Activated CD4-positive, CD25-positive, alpha-beta regulatory T cell treated with anti-CD3 and anti-CD28 coated beads, Interleukin-2, amount 50 U/mL, for 16 hours (primary cell): ENCODE measurements around the gene PRCC.

Source experiments
- DNase-seq: peaks from one replicate; pipeline ENCODE4 v3.0.0-alpha.2; 2020; ENCODE audit warnings: low read depth, low spot score

PRCC gene

DNA sequence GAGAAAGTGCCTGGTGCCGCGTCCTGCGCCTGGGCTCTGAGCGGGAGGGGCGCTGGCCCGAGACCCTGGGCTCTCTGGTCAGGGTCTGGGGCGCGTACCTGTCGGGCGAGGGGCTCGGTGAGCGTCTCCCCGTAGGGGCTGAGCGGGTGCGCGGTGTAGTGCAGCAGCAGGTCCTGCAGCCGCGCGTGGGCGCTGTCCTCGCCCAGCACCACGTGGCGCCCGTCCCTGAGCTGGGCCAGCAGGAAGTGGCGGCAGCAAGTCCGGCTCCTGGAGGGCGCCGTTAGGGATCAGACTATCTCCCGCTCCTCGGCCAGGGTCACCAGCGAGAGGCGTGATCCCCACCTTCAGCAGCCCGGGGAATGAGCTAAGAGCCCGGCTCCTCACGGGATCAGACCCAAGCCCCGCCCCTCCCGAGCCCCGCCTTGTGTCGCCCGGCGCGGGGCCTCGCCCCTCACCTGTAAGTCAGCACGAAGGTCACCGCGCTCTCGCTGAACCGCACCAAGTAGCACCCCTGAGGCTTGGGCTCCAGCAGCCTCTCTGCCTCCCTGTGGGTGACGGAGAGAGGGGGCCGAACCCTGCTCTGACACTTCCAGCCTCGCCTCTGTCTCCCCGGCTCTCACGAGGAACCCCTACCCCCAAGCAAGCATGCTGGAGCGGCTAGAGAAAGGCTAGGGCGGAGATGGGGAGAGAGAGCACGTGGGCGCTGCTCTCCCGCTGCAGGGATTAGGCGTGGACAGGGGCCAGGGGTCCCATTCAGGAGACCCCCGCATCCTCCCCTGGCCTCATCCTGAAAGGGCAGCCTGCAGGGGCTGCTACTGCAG, 46.6 kb downstream of the PRCC start:
- DNase-seq: peak; percentile 44

GRCh38 chr1:156814571-156815260, 47.4 kb downstream of the PRCC start:
- DNase-seq: no peak

DNA sequence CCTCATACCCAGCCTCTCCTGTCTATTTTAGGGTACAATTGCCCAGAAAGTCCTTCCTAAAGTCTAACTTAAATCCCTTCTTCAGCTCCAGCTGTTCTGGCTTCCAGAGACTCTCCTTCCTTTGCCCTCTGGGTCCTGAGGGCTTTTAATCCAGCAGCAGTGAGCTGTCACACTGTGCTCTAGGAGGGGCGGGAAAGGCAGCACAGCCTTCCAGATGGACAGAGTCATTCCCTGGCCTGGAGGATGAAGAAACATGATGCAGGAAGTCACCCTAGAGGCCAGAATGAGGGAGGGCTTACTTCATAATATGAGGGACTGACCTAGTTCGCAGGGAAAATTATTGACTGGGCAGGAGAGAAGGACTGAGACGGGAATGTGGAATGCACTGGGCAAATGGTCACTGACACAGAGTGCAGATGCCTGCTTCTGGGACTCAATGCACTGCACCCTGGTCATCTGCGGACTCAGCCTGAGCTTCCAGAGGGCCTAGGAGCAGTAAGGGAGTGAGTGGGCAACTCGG, 48.0 kb downstream of the PRCC start:
- no peak for DNase-seq

DNA sequence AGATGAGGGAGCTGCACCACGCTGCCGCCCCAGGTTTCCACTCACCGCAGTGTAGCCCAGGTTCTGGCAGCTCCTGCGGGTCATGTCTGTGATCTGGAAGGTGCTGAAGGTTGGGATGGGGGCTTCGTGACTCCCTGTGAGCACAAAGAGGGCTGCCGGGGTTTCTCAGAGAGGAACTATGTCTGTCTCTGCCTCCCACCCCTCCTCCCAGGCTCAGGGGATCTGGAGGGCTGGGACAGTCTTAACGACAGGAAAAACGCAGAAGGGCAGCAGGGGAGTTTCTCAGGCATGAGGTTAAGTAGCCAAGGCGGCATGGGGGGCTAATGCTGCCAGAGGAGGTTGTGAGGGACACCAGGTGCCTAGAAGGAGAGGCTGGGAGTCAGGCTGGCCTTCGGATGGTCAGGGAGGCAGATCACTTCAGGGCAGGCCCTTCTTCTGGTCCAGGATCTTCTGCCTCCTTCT, 48.7 kb downstream of the PRCC start:
- DNase-seq: no peak

GRCh38 chr1:156816561-156817328, 49.4 kb downstream of the PRCC start, which contains the start of gene SH2D2A:
Gene SH2D2A, minus strand, starts transcription at chr1:156816848. Its CDS starts 140 bp downstream, at chr1:156816708.
- peak; percentile 91 for DNase-seq

- no peak for DNase-seq
Measured at GRCh38 chr1:156821801-156822200, 54.5 kb downstream of the PRCC start.

- DNase-seq: no peak
Measured at GRCh38 chr1:156822680-156823079, 55.3 kb downstream of the PRCC start.

GRCh38 chr1:156823210-156823790, 56.0 kb downstream of the PRCC start:
- no peak for DNase-seq

GRCh38 chr1:156826630-156827029, 59.3 kb downstream of the PRCC start:
- no peak for DNase-seq

GRCh38 chr1:156828400-156829124, 61.2 kb downstream of the PRCC start:
- DNase-seq: no peak

DNA sequence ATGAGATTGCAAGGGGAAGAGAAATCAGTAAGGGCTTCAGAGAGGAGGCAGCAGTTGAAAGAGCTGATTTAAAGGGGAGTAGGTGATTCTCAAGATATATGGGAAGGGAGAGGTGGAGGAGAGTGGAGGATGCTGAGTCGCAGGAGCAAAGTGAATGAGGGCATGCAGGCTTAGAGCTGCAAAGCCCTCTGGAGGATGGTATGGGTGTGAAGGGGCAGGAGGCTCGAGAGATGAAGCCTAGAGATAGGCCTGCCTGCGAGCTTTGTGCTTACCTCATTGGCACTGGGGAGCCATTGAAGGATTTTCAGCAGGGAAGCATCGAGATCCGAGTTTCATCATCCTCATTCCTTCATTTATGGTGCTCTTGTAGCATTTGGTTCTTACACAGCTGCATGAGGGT, 65.1 kb downstream of the PRCC start:
- no peak for DNase-seq

GRCh38 chr1:156833603-156834002, 66.3 kb downstream of the PRCC start:
- DNase-seq: no peak

DNA sequence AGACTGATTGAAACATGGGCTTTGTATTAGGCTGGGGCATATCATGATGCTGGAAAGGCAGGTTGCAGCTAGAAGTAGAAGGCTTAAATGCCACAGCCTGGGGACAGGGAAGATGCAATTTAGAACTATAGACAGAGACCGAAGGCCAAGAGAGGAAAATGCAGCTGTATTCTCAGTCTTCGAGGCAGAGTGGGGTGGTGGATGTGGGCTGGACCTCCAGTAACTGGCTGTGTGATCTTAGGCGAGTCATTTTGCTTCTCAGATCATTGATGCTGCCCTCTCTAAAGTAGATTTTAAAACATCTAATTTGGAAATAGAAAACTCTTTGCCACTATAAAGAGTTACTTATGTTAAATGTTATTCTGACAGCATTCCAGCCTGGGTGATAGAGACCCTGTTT, 67.0 kb downstream of the PRCC start:
- DNase-seq: no peak

DNA sequence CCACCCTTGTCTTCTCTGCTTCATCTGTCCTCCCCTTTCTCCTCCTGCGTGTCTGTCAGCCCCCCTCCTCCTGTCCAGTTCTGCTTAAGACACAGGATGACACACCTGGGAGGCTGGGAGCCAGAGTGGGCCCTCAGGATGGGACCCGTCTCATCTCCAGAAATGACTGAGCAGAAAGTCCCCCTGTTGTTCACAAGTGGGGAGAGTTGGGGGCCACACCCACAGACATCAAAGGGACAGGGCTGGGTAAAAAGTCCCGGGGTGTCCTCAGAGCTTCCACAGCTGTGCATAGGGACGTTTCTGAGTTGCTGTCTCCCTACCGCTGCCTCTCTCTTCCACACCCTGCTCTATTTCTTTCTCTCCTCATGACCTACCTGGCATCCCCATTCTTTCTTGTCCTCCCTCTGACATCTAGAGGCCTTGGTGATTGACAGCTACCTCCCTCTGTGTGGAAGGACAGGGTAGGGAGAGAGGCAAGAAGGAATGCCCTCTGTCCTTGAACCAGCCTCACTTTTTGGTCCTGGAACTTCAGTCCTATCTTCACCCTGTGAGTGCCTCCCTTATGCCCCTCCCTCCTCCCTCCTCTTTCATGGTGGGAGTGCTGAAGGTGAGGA, 68.8 kb downstream of the PRCC start:
- no peak for DNase-seq

DNA sequence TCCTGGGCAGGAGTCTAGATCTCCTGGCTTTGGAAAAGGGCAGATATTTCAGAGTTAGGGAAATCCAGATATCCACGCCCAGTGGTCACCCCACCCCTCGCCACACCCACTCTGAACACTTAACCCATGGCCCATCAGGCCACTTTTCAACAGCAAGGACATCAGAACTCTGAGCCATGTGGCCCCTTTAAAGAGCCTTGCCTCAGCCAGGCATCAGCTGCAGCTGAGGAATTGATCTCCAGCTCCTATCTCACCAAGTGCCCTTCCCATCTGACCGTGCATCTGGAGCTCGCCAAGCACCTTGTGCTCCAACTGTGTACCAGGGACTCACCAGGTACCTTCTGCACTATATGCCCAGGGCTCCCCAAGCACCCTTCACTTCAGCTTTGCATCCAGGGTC, 69.6 kb downstream of the PRCC start:
- DNase-seq: no peak

DNA sequence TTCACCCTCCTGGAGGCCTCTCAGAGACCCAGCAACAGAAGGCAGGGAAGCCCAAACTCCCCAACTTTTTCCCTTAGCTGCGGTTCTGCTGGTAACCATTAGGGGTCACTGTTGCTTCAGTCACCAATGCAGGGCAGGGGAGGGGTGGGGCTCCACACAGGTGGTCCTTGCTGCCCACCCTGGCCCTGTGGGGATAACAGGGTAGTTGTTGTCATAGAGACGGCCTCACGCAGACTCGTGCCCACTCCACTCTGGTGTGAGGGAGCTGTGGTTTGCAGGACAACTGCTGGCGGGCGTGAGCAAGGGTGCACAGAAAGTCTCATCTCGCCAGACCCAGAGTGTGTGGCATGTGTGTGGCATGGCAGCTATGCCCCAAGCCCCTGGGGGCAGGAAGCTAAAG, 71.6 kb downstream of the PRCC start:
- peak; percentile 38 for DNase-seq

DNA sequence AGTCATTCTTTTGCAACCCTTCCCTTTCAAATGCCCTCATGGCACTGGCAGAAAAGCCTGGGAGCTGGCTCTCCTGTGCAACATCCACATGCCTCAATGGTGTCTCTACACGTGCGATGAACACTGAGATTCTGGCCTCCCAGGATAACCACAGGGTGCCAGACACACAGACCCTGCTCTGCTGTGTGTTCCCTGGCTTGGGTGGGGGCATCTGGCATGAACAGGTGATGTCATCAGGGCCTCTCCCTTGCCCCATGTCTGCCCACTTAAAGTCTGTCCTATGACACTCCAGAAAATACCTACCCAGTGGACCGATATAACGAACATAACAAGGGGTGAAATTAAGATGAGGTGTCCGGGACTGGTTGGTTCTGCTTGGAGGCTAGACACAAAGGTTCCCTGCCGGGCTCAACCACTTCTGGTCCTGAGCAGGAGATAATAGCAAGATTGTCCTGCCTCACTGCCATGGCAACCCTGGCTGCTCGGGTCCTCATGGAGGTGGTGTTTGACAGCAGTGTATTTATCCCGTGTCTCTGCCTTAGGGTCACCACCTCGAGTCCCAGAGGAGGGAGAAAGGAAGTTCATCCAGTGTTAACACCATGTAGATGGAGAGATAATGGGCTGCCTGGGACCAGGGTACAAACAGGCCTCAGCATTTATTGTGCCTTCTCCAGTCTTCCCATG, 72.2 kb downstream of the PRCC start:
- no peak for DNase-seq

- no peak for DNase-seq
Measured at GRCh38 chr1:156840186-156840897, 73.0 kb downstream of the PRCC start.

GRCh38 chr1:156840898-156841279, 73.6 kb downstream of the PRCC start:
- DNase-seq: no peak
